Measurements from ENCODE around the gene ARG1.

GRCh38 chr6:131574686-131575085 is 1.7 kb downstream of the ARG1 start:
- TF ChIP-seq MAFK (IDR thresholded peaks at IDR 0.05; ENCODE audit: low read depth, low read length) (no peak), POLR2A (IDR thresholded peaks at IDR 0.05; ENCODE audit: low read depth, low read length) (no peak), RFX5 (IDR thresholded peaks at IDR 0.05; ENCODE audit: low read depth, low read length) (no peak), RAD21 (IDR thresholded peaks at IDR 0.05; ENCODE audit: low read length) (no peak), FOS (IDR thresholded peaks at IDR 0.05; ENCODE audit: low read depth, low read length) (no peak), RCOR1 (IDR thresholded peaks at IDR 0.05; ENCODE audit: insufficient replicate concordance, low read length) (no peak), BHLHE40 (IDR thresholded peaks at IDR 0.05; ENCODE audit: low read depth, low read length) (no peak)
- TF ChIP-seq, protein P1, sequence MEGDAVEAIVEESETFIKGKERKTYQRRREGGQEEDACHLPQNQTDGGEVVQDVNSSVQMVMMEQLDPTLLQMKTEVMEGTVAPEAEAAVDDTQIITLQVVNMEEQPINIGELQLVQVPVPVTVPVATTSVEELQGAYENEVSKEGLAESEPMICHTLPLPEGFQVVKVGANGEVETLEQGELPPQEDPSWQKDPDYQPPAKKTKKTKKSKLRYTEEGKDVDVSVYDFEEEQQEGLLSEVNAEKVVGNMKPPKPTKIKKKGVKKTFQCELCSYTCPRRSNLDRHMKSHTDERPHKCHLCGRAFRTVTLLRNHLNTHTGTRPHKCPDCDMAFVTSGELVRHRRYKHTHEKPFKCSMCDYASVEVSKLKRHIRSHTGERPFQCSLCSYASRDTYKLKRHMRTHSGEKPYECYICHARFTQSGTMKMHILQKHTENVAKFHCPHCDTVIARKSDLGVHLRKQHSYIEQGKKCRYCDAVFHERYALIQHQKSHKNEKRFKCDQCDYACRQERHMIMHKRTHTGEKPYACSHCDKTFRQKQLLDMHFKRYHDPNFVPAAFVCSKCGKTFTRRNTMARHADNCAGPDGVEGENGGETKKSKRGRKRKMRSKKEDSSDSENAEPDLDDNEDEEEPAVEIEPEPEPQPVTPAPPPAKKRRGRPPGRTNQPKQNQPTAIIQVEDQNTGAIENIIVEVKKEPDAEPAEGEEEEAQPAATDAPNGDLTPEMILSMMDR (conservative IDR thresholded peaks at IDR 0.05; ENCODE audit: low read depth, low read length): no peak
